Bronchial epithelial cell (primary cell): ENCODE results near the gene SNX20. TPM values are rescaled to one million over a fixed set of nuclear protein-coding genes. Genes with fewer than 3 reads are reported as not detected.

ENCODE experiments used
- DNase-seq: peaks from one replicate; pipeline ENCODE4 v3.0.0-alpha.2; 2010; ENCODE audit warnings: low read depth
- FAIRE-seq: peaks from 2 replicates; lab custom pipeline; 2011; peaks lifted over from hg19 to GRCh38; lab: Jason Lieb, UNC
- H3K27me3 ChIP-seq: 2 replicates; pipeline ENCODE4 v1.5.1; 2011; ENCODE audit warnings: low read length; ENCODE audit not compliant: control insufficient read depth, insufficient read depth
- H3K36me3 ChIP-seq: 2 replicates; pipeline ENCODE4 v1.5.1; 2011; ENCODE audit warnings: low read length; ENCODE audit not compliant: control insufficient read depth, insufficient read depth
- H3K4me3 ChIP-seq: 2 replicates; pipeline ENCODE4 v1.5.1; 2011; ENCODE audit warnings: mild to moderate bottlenecking, low read depth, low read length, control low read depth
- total RNA-seq: library from RNA; depleted of rRNA; stranded (reverse); fragments of >200 nt; gene quantifications from 2 replicates; pipeline ENCODE4 v1.2.1, GENCODE V29; 2014
- TF ChIP-seq, protein P1 (sequence below): IDR thresholded peaks from 2 replicates; pipeline ENCODE4 v1.5.1; 2011; ENCODE audit warnings: mild to moderate bottlenecking, moderate library complexity, low read length, control low read depth, inconsistent platforms; ENCODE audit not compliant: insufficient read depth, severe bottlenecking

SNX20 gene
- total RNA-seq, 1 donor from 2014 or later = not detected

DNA sequence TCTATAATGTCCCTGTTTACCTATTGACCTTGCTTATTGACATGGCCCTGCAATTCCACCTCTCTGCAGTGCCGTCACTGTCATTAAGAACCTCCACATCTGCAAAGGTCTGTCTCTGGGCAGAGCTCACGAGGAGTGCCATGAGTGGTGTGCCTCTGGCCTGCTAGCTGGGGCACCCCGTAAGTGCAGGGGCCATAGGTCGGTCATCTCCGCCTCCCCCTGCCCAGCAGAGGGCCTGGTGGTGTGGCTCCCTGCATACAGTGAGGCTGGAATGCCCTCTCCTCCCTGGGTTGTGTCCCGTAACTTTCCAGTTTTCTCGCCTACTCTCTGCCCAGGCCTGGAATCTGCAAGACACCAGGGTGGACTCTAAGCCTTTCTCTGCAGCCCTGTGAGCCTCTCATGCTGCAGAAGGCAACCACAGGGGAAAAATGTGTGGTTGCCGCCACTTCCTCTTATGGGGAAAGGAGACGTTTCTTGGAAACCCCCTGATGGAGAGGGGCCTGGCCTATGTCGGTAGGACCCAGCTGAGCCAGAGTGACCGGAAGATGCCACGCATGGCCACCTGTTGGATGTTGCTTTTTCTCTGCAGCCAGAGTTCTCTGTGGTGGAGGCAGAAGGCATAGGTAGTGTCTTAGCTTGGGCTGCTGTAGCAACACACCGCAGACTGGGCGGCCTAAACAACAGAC is 2.7 kb upstream of the SNX20 start:
- TF ChIP-seq, protein P1, sequence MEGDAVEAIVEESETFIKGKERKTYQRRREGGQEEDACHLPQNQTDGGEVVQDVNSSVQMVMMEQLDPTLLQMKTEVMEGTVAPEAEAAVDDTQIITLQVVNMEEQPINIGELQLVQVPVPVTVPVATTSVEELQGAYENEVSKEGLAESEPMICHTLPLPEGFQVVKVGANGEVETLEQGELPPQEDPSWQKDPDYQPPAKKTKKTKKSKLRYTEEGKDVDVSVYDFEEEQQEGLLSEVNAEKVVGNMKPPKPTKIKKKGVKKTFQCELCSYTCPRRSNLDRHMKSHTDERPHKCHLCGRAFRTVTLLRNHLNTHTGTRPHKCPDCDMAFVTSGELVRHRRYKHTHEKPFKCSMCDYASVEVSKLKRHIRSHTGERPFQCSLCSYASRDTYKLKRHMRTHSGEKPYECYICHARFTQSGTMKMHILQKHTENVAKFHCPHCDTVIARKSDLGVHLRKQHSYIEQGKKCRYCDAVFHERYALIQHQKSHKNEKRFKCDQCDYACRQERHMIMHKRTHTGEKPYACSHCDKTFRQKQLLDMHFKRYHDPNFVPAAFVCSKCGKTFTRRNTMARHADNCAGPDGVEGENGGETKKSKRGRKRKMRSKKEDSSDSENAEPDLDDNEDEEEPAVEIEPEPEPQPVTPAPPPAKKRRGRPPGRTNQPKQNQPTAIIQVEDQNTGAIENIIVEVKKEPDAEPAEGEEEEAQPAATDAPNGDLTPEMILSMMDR = no peak
- H3K27me3 ChIP-seq = no peaks in the 10 kb centered on the region
- FAIRE-seq (peak; percentile 23), DNase-seq (no peak)
- no peak overlapping the region for H3K4me3 ChIP-seq
- H3K36me3 ChIP-seq = no peaks in the 10 kb centered on the region

DNA sequence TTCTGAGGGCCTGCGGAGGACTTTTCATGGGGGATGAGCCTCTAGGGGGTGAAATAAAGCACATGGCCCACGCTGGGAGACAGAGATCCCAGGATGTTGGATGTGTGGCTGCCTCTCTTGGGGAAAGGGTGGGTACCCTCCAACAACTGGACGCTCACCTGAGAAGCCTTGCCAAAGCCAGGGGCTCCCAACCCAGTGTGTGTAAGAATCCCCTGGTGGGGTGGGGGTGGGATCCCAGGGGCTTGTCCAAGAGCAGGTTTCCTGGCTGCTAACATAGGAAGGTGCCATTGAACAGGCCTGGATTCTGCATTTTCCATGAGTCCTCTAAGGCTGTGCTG is 587 bp downstream of the SNX20 start:
- H3K4me3 ChIP-seq = no peak overlapping the region
- no peak for FAIRE-seq
- DNase-seq = no peak
- TF ChIP-seq, protein P1 = no peak
- H3K27me3 ChIP-seq = no peaks in the 10 kb centered on the region
- H3K36me3 ChIP-seq = no peaks in the 10 kb centered on the region

DNA sequence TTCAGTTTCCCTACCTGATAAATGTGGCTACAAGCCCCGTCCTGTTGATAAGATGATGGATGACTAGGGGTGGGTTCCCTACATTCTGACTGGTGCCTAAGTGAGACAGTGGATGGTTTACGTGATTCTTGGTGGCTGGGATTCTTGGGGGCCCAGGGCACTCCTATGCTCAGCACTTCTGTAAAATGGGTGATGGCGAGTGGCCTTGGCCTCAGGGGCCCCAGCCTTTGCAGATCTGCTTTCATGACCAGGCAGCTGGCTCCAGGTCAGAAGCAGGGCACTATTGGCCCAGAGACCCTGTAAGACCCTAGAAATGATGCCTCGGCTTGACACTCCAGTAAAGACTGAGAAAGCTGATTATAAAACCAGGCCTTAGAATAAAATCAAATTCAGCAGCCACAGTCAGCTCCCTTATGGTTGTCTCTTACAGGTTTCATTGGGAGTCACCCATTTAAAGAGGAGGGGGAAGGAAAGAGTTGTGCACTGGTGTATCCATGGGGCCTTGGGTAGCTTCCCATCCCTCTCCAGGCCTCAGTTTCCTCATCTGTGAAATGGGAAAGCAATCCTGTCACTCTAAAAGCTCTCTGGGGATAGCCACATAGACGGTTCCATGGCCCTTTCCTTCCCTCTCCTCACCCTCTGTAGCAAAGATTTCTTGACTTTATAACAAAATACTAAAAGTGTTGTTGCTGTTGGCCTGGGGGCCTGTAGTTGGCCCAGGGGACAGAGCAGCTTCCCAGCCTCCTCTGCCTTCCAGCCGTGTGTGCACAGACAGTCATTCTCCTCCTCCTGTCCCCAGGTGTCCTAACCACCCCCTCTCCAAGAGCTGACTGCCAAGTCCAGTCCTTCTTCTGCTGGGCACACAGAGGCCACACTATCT is 1.2 kb downstream of the SNX20 start:
- no peak overlapping the region for H3K4me3 ChIP-seq
- no peaks in the 10 kb centered on the region for H3K36me3 ChIP-seq
- DNase-seq = no peak
- no peak for FAIRE-seq
- no peaks in the 10 kb centered on the region for H3K27me3 ChIP-seq
- TF ChIP-seq, protein P1 = no peak

DNA sequence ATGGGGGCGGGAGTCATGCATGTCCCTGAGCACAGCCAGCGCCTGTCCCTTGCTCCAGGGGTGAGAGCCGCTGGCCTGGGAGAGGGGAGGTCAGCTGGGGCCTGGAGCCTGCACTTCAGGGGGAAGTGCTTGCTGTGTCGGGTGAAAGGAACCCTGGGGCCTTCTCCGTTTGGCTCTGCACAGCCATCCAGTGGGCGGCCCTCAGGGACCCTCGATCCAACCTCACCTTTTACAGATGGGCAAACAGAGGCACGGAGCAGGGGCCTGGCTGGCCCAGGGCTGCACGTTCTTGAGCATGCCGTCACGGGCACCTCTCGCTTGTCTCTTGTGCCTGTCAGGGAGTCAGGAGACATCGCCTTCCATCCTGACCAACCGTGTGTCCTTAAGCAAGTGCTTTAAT is 1.8 kb downstream of the SNX20 start:
- TF ChIP-seq, protein P1 = no peak
- DNase-seq = no peak
- Histone ChIP-seq H3K27me3 (no peaks in the 10 kb centered on the region), H3K36me3 (no peaks in the 10 kb centered on the region), H3K4me3 (no peak overlapping the region)
- FAIRE-seq = no peak

DNA sequence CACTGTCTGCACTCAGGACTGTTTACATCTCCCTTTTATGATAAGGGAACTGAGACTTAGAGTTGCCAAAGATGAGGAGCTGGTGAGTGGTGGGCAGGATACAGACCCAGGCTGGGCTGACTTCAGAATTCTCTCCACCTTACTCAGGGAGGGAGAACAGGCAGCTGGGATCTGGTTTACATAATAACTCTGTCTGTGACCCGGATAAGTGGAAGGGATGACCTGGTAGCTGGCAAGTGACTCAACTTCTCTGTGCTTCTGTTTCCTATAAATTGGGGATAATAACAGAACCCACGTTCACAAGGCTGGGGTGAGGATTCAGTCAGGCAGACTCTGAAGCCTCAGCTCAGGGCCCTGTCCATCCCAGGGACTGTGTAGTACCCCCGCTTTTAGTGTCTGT is 2.6 kb downstream of the SNX20 start:
- TF ChIP-seq, protein P1 = no peak
- DNase-seq (no peak), FAIRE-seq (no peak)
- no peaks in the 10 kb centered on the region for H3K36me3 ChIP-seq
- H3K4me3 ChIP-seq = no peak overlapping the region
- H3K27me3 ChIP-seq = no peaks in the 10 kb centered on the region
